GM10266 (cell line): Measurements from ENCODE around the gene ABCA2.

Source experiments
- DNase-seq: peaks from one replicate; pipeline ENCODE4 v3.0.0; 2012; ENCODE audit errors: extremely low spot score
- CTCF ChIP-seq: IDR thresholded peaks from 2 replicates; pipeline ENCODE4 v1.5.1; 2012; ENCODE audit warnings: mild to moderate bottlenecking, low read depth; ENCODE audit not compliant: control insufficient read depth, insufficient read depth; ENCODE audit errors: missing control alignments

Gene ABCA2

GRCh38 chr9:136960212-136960937 lies 67.7 kb downstream of the ABCA2 start:
- no peak for DNase-seq
- TF ChIP-seq CTCF = no peak

- no peak for TF ChIP-seq CTCF
- DNase-seq = no peak
Measured at GRCh38 chr9:136958898-136959850, 68.9 kb downstream of the ABCA2 start.

GRCh38 chr9:136958473-136958872 lies 69.6 kb downstream of the ABCA2 start:
- no peak for TF ChIP-seq CTCF
- no peak for DNase-seq

- no peak for TF ChIP-seq CTCF
- no peak for DNase-seq
Measured at GRCh38 chr9:136957901-136958300, 70.1 kb downstream of the ABCA2 start.

- no peak for TF ChIP-seq CTCF
- no peak for DNase-seq
Measured at GRCh38 chr9:136957461-136957860, 70.6 kb downstream of the ABCA2 start.
